OCI-LY1 (cell line): ENCODE measurements around the gene HECW1.

ENCODE experiments used
- H2AFZ ChIP-seq: fragments of 200-600 bp; sonication (generic), shearing (Covaris generic); 2 replicates; pipeline ENCODE4 v1.6.0; 2014; ENCODE audit warnings: antibody characterized with exemption, mild to moderate bottlenecking, low read length
- H3F3A ChIP-seq: fragments of 200-600 bp; sonication (generic), shearing (Covaris generic); 2 replicates; pipeline ENCODE4 v1.6.0; 2014; ENCODE audit warnings: mild to moderate bottlenecking, antibody characterized with exemption, low read length, moderate library complexity; ENCODE audit not compliant: insufficient read depth
- H3K27ac ChIP-seq: fragments of 200-600 bp; sonication (generic); 2 replicates; pipeline ENCODE4 v1.5.1; 2014; ENCODE audit warnings: low read length, mixed run types, mild to moderate bottlenecking, low read depth; ENCODE audit not compliant: poor library complexity, severe bottlenecking
- H3K27me3 ChIP-seq: fragments of 200-600 bp; sonication (generic); 2 replicates; pipeline ENCODE4 v1.6.0; 2014; ENCODE audit warnings: antibody characterized with exemption, mild to moderate bottlenecking, low read length, moderate library complexity; ENCODE audit not compliant: insufficient read depth
- H3K36me3 ChIP-seq: fragments of 200-600 bp; sonication (generic); 2 replicates; pipeline ENCODE4 v1.6.1; 2014; ENCODE audit warnings: mild to moderate bottlenecking, antibody characterized with exemption, low read length, moderate library complexity, mixed read lengths; ENCODE audit not compliant: insufficient read depth
- H3K4me1 ChIP-seq: fragments of 200-600 bp; sonication (generic); 2 replicates; pipeline ENCODE4 v1.5.1; 2014; ENCODE audit warnings: mild to moderate bottlenecking, low read length, moderate library complexity; ENCODE audit not compliant: insufficient read depth, severe bottlenecking
- H3K4me2 ChIP-seq: fragments of 200-600 bp; sonication (generic), shearing (Covaris generic); 2 replicates; pipeline ENCODE4 v1.6.1; 2014; ENCODE audit warnings: low read length
- H3K4me3 ChIP-seq: fragments of 200-600 bp; sonication (generic); 2 replicates; pipeline ENCODE4 v1.5.1; 2014; ENCODE audit warnings: low read length, low read depth, mild to moderate bottlenecking, mixed read lengths; ENCODE audit not compliant: poor library complexity, severe bottlenecking
- H3K79me2 ChIP-seq: fragments of 200-600 bp; shearing (Covaris generic); 2 replicates; pipeline ENCODE4 v1.6.1; 2016; ENCODE audit warnings: mixed run types, low read length, mixed read lengths; ENCODE audit not compliant: insufficient read depth
- H3K9ac ChIP-seq: fragments of 200-600 bp; sonication (generic), shearing (Covaris generic); 2 replicates; pipeline ENCODE4 v1.6.1; 2014; ENCODE audit warnings: mild to moderate bottlenecking, low read length, mixed read lengths
- H3K9me2 ChIP-seq: fragments of 200-600 bp; sonication (generic), shearing (Covaris generic); 2 replicates; pipeline ENCODE4 v1.6.1; 2014; ENCODE audit warnings: low read depth, mild to moderate bottlenecking, low read length, mixed read lengths
- H3K9me3 ChIP-seq: fragments of 200-600 bp; shearing (Covaris generic); 2 replicates; pipeline ENCODE4 v1.6.1; 2014; ENCODE audit warnings: low read length, mixed read lengths
- H4K20me1 ChIP-seq: fragments of 200-600 bp; sonication (generic), shearing (Covaris generic); 2 replicates; pipeline ENCODE4 v1.6.0; 2016; ENCODE audit warnings: mild to moderate bottlenecking, low read length; ENCODE audit not compliant: insufficient read depth
- CTCF ChIP-seq: fragments of 200-600 bp; sonication (generic), shearing (Covaris generic); IDR thresholded peaks from 2 replicates; pipeline ENCODE4 v1.5.1; 2017; ENCODE audit warnings: mild to moderate bottlenecking, antibody characterized with exemption, low read length, moderate library complexity, mixed read lengths
- EZH2 ChIP-seq: fragments of 200-600 bp; sonication (generic), shearing (Covaris generic); IDR thresholded peaks from 2 replicates; pipeline ENCODE4 v1.8.0; 2017; ENCODE audit warnings: borderline replicate concordance, mixed run types, mild to moderate bottlenecking, antibody characterized with exemption, low read length, moderate library complexity, mixed read lengths

The HECW1 gene

GRCh38 chr7:43249823-43250145, 137.3 kb downstream of the HECW1 start:
- H3F3A ChIP-seq, result no peaks in the 10 kb centered on the region; the same call in 1 of the 2 replicates
- no peak overlapping the region for H3K9ac ChIP-seq
- H3K27me3 ChIP-seq, result no peaks in the 10 kb centered on the region
- no peak overlapping the region for H3K27ac ChIP-seq
- no peak overlapping the region for H2AFZ ChIP-seq
- no peaks in the 10 kb centered on the region for H4K20me1 ChIP-seq
- no peak overlapping the region for H3K4me2 ChIP-seq
- no peaks in the 10 kb centered on the region for H3K4me1 ChIP-seq
- TF ChIP-seq EZH2, result no peak
- no peak for TF ChIP-seq CTCF
- no peaks in the 10 kb centered on the region for H3K9me2 ChIP-seq
- H3K79me2 ChIP-seq, result no peaks in the 10 kb centered on the region
- no peaks in the 10 kb centered on the region for H3K36me3 ChIP-seq
- H3K4me3 ChIP-seq, result no peak overlapping the region
- no peaks in the 10 kb centered on the region for H3K9me3 ChIP-seq

DNA sequence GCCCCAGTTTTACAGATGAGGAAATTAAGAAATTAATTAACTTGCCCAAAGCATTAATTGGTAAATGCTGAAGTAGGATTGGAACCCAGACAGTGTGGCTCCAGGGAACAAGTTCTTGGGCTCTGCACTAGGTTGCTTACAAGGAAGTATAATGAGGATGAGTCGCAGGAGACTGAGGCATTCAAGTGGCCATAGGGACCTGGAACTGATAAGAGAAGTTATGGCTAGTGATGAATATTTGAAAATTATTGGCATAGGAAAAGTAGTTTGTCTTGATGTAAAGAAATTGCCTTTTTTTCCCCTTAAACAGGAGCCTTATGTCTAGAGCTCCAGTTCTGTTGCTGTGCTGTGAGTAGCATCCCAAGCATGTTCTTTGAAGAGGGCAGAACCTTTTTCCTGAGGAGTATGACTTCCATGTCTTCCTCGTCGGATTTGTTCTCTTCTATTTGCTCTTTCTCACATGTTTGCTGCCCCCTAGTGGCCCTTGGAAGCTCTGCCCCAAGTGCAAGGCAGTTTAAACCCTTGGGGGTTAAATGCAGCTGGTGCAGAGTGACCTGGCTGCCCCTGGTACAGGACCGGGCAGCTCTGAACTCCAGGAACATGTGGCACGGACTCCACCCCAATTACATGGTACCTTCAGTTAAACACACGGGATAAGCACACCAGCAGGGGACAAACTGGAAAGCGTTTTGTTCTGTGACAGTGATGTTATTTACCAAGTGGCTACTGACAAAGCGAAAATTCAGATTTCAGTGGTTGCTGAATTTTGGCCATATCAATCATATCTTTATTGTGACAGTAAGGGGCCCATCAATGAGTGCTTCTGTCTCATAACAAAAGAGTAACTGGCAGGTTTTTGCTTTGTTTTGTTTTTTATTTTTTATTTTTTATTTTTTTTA, 148.8 kb downstream of the HECW1 start:
- H3K9me3 ChIP-seq, result no peaks in the 10 kb centered on the region
- H3K36me3 ChIP-seq, result no peaks in the 10 kb centered on the region
- no peaks in the 10 kb centered on the region for H3K4me1 ChIP-seq
- no peaks in the 10 kb centered on the region; the same call in 1 of the 2 replicates for H4K20me1 ChIP-seq
- no peaks in the 10 kb centered on the region for H3K9me2 ChIP-seq
- H3K4me3 ChIP-seq, result no peak overlapping the region
- H3F3A ChIP-seq, result no peaks in the 10 kb centered on the region
- H3K4me2 ChIP-seq, result no peak overlapping the region
- H2AFZ ChIP-seq, result no peak overlapping the region
- H3K27ac ChIP-seq, result no peak overlapping the region
- H3K9ac ChIP-seq, result no peak overlapping the region
- no peaks in the 10 kb centered on the region for H3K27me3 ChIP-seq
- TF ChIP-seq EZH2, result no peak
- peak; percentile 99 for TF ChIP-seq CTCF
- H3K79me2 ChIP-seq, result no peaks in the 10 kb centered on the region

DNA sequence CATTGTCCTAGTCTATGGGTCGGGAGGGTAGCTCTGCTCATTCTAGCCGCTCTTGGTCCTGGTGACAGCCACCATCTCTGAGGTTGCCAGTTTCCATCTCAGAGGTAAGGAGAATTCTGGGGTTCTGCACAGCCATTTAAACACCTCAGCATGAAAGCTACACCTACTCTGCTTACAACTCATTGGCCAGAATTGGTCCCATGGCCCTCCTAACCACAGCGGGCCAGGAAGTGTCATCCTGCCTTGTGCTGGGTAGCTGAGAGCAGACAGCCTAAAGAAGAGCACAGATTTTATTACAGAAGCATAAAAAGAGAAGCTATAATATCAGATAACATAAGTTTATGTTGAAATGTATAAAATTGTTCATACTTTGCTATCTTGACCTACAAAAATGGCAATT, 152.7 kb downstream of the HECW1 start:
- H2AFZ ChIP-seq, result no peak overlapping the region
- H3K27me3 ChIP-seq, result no peaks in the 10 kb centered on the region
- TF ChIP-seq EZH2, result no peak
- TF ChIP-seq CTCF, result no peak
- H3K9me3 ChIP-seq, result no peaks in the 10 kb centered on the region
- H3K9ac ChIP-seq, result no peak overlapping the region
- no peak overlapping the region for H3K4me2 ChIP-seq
- H3K27ac ChIP-seq, result no peak overlapping the region
- H3F3A ChIP-seq, result no peaks in the 10 kb centered on the region
- H3K4me1 ChIP-seq, result no peaks in the 10 kb centered on the region
- no peaks in the 10 kb centered on the region for H3K79me2 ChIP-seq
- no peaks in the 10 kb centered on the region; the same call in 1 of the 2 replicates for H3K9me2 ChIP-seq
- H3K36me3 ChIP-seq, result no peaks in the 10 kb centered on the region
- no peak overlapping the region for H3K4me3 ChIP-seq
- no peaks in the 10 kb centered on the region for H4K20me1 ChIP-seq
